Measurements from ENCODE around the gene ATP7A. TPM values are rescaled to one million over a fixed set of nuclear protein-coding genes. Genes with fewer than 3 reads are reported as not detected.
"Not testable (repeated sequence)": the region's sequence is repeated elsewhere in the genome, so short reads cannot be mapped to it uniquely, and the experiment has no call there.

Gene ATP7A
- total RNA-seq, 2 experiments from 2014 or later: 4.7 to 7.2 TPM

DNA sequence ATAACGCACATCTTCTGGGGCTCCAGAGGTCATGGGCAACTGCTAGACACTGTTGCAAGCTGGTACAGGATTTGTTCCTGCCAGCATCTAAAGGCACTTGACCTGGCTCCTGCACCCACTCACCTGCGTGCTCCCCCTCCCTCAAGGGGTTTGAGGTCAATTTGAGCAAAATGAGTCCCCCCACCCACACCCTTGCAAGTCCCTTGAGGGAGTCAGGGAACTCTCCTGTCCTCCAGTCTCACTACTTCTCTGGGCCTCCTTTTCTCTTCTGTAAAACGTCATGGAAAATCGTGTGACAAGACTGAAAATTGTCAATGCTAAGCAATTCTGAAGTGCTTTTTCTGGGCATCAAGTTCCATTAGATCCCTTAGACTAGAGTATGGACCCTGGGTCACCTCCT is 153.7 kb downstream of the ATP7A start:
- TF ChIP-seq EZH2phosphoT487 (IDR thresholded peaks at IDR 0.05; ENCODE audit: borderline replicate concordance, low read depth, low read length): no peak
- TF ChIP-seq, protein P1, sequence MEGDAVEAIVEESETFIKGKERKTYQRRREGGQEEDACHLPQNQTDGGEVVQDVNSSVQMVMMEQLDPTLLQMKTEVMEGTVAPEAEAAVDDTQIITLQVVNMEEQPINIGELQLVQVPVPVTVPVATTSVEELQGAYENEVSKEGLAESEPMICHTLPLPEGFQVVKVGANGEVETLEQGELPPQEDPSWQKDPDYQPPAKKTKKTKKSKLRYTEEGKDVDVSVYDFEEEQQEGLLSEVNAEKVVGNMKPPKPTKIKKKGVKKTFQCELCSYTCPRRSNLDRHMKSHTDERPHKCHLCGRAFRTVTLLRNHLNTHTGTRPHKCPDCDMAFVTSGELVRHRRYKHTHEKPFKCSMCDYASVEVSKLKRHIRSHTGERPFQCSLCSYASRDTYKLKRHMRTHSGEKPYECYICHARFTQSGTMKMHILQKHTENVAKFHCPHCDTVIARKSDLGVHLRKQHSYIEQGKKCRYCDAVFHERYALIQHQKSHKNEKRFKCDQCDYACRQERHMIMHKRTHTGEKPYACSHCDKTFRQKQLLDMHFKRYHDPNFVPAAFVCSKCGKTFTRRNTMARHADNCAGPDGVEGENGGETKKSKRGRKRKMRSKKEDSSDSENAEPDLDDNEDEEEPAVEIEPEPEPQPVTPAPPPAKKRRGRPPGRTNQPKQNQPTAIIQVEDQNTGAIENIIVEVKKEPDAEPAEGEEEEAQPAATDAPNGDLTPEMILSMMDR (conservative IDR thresholded peaks at IDR 0.05; ENCODE audit: low read length): no peak
- DNase-seq (ENCODE audit: low spot score): no peak
- Histone ChIP-seq H4K20me1 (ENCODE audit: insufficient read depth, low read length) (no peaks in the 10 kb centered on the region), H3K4me2 (ENCODE audit: low read length) (no peak overlapping the region), H3K4me1 (ENCODE audit: insufficient read depth, low read length, poor library complexity, severe bottlenecking) (no peaks in the 10 kb centered on the region), H3K4me3 (ENCODE audit: low read depth, low read length, poor library complexity, severe bottlenecking) (no peak overlapping the region), H3K27ac (ENCODE audit: low read depth, low read length, poor library complexity, severe bottlenecking) (no peak overlapping the region), H2AFZ (ENCODE audit: low read length) (no peak overlapping the region), H3K9me3 (ENCODE audit: low read length) (no peaks in the 10 kb centered on the region), H3K36me3 (ENCODE audit: insufficient read depth, low read length) (no peaks in the 10 kb centered on the region), H3K79me2 (ENCODE audit: insufficient read depth, low read depth, low read length) (no peaks in the 10 kb centered on the region), H3K9me2 (ENCODE audit: insufficient read depth, low read length) (no peaks in the 10 kb centered on the region)
- ChIA-PET CTCF (ENCODE audit: unreplicated experiment) (no interaction called here), POLR2A (interaction anchor here (1.0 kb wide), 1 partner anchor 18 kb away, joined by 4 read pairs; no protein-coding TSS in a partner anchor)
- no TSS peak for BruUV-seq (replicated peaks)
- intact Hi-C loops (cut with micrococcal nuclease; ENCODE audit: unreplicated experiment): no loop called here

DNA sequence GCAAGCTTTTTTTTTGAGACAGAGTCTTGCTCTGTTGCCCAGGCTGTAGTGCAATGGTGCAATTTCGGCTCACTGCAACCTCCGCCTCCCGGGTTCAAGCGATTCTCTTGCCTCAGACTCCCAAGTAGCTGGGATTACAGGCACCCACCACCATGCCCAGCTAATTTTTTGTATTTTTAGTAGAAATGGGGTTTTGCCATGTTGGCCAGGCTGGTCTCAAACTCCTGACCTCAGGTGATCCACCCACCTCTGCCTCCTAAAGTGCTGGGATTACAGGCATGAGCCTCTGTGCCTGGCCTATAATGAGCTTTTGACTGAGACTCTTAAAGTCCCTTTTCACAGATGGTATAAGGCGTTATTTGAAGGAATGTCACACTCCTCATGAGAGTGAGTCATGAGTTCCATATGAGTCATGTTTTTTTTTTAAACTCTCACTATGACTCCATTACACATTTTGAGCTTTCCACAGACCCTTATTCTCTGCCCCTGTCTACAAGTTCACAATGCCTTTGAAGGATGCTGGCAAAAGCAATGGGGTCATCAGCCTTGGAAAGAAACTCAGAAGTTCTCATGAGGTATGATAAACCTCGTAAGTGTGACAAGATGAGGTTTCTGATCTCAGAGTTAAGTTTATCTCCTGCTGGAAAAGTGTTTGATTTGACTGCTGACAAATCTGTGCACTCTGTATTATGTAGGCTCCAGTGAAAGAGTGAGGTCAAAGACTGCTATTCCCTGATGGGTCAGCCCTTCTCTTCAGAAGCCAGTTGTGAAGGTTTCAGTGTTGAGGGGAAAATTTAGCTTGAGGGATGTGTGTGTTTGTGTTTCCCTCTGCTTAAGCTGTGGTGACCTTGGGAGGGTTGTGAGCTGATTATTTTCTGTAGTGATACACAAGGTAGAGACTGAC is 154.5 kb downstream of the ATP7A start:
- DNase-seq (ENCODE audit: low spot score); H3K9me2 ChIP-seq (ENCODE audit: insufficient read depth, low read length); H3K4me1 ChIP-seq (ENCODE audit: insufficient read depth, low read length, poor library complexity, severe bottlenecking); H3K27ac ChIP-seq (ENCODE audit: low read depth, low read length, poor library complexity, severe bottlenecking); CTCF ChIA-PET (ENCODE audit: unreplicated experiment); H3K36me3 ChIP-seq (ENCODE audit: insufficient read depth, low read length); intact Hi-C loops (cut with micrococcal nuclease; ENCODE audit: unreplicated experiment); BruUV-seq (replicated peaks); H3K79me2 ChIP-seq (ENCODE audit: insufficient read depth, low read depth, low read length); H3K9me3 ChIP-seq (ENCODE audit: low read length); H2AFZ ChIP-seq (ENCODE audit: low read length); H3K4me3 ChIP-seq (ENCODE audit: low read depth, low read length, poor library complexity, severe bottlenecking); H3K4me2 ChIP-seq (ENCODE audit: low read length); H4K20me1 ChIP-seq (ENCODE audit: insufficient read depth, low read length): not testable (repeated sequence)
- POLR2A ChIA-PET: interaction anchor here (1.0 kb wide), 1 partner anchor 19 kb away, joined by 4 read pairs; no protein-coding TSS in a partner anchor

GRCh38 chrX:78066110-78066509 is 155.6 kb downstream of the ATP7A start:
- intact Hi-C loops (cut with micrococcal nuclease; ENCODE audit: unreplicated experiment): no loop called here
- Histone ChIP-seq H3K4me3 (ENCODE audit: low read depth, low read length, poor library complexity, severe bottlenecking) (no peak overlapping the region), H3K9me2 (ENCODE audit: insufficient read depth, low read length) (no peaks in the 10 kb centered on the region), H3K27ac (ENCODE audit: low read depth, low read length, poor library complexity, severe bottlenecking) (no peak overlapping the region), H4K20me1 (ENCODE audit: insufficient read depth, low read length) (no peaks in the 10 kb centered on the region), H2AFZ (ENCODE audit: low read length) (no peak overlapping the region), H3K36me3 (ENCODE audit: insufficient read depth, low read length) (no peaks in the 10 kb centered on the region), H3K4me2 (ENCODE audit: low read length) (no peak overlapping the region), H3K9me3 (ENCODE audit: low read length) (no peaks in the 10 kb centered on the region), H3K4me1 (ENCODE audit: insufficient read depth, low read length, poor library complexity, severe bottlenecking) (no peaks in the 10 kb centered on the region), H3K79me2 (ENCODE audit: insufficient read depth, low read depth, low read length) (no peaks in the 10 kb centered on the region)
- no peak for TF ChIP-seq EZH2phosphoT487 (IDR thresholded peaks at IDR 0.05; ENCODE audit: borderline replicate concordance, low read depth, low read length)
- TF ChIP-seq, protein P1 (conservative IDR thresholded peaks at IDR 0.05; ENCODE audit: low read length): no peak
- no peak for DNase-seq (ENCODE audit: low spot score)
- CTCF ChIA-PET (ENCODE audit: unreplicated experiment): no interaction called here
- POLR2A ChIA-PET: no interaction called here
- no TSS peak for BruUV-seq (replicated peaks)
